ENCODE data around the gene RFX5.
A peak's percentile ranks its signal among the peaks of the same experiment; 100 is the strongest.
"Not testable (repeated sequence)": the region's sequence is repeated elsewhere in the genome, so short reads cannot be mapped to it uniquely, and the experiment has no call there.

The RFX5 gene

GRCh38 chr1:151361883-151362282 is 14.8 kb upstream of the RFX5 start:
- no peak for DNase-seq

- no peak for DNase-seq
Observed at GRCh38 chr1:151356696-151357095, 9.6 kb upstream of the RFX5 start.

- no peak for DNase-seq
Observed at GRCh38 chr1:151352021-151352718, 5.1 kb upstream of the RFX5 start.

- DNase-seq = not testable (repeated sequence)
Observed at GRCh38 chr1:151350323-151350722, 3.3 kb upstream of the RFX5 start.

GRCh38 chr1:151347523-151348246 is 633 bp upstream of the RFX5 start:
- no peak for DNase-seq

GRCh38 chr1:151346082-151346768 is 827 bp downstream of the RFX5 start:
- no peak for DNase-seq

- no peak for DNase-seq
Observed at GRCh38 chr1:151344291-151344690, 2.8 kb downstream of the RFX5 start.

GRCh38 chr1:151343587-151343986 is 3.5 kb downstream of the RFX5 start:
- no peak for DNase-seq

GRCh38 chr1:151342569-151342968 is 4.5 kb downstream of the RFX5 start:
- no peak for DNase-seq

GRCh38 chr1:151342021-151342420 is 5.0 kb downstream of the RFX5 start:
- DNase-seq = no peak

GRCh38 chr1:151340870-151341754 is 5.9 kb downstream of the RFX5 start:
- peak; percentile 14 for DNase-seq

GRCh38 chr1:151336556-151336955 is 10.5 kb downstream of the RFX5 start:
- DNase-seq = no peak

- DNase-seq = no peak
Observed at GRCh38 chr1:151334822-151335221, 12.2 kb downstream of the RFX5 start.

- no peak for DNase-seq
Observed at GRCh38 chr1:151327903-151328674, 19.0 kb downstream of the RFX5 start.

GRCh38 chr1:151327223-151327902 is 19.7 kb downstream of the RFX5 start, which contains the start of gene PI4KB:
Gene PI4KB (minus strand): TSS chr1:151327416. CDS start chr1:151316481, 10,935 bp downstream.
- DNase-seq = peak; percentile 75

GRCh38 chr1:151326619-151327222 is 20.3 kb downstream of the RFX5 start:
- peak; percentile 52 for DNase-seq

- DNase-seq = no peak
Observed at GRCh38 chr1:151325646-151326429, 21.2 kb downstream of the RFX5 start.

- DNase-seq = no peak
Observed at GRCh38 chr1:151325231-151325630, 21.8 kb downstream of the RFX5 start.

- no peak for DNase-seq
Observed at GRCh38 chr1:151324390-151324930, 22.6 kb downstream of the RFX5 start.

GRCh38 chr1:151318975-151319374 is 28.1 kb downstream of the RFX5 start:
- no peak for DNase-seq

Measured in effector CD8-positive, alpha-beta T cell (primary cell).